SIG-M5 (cell line): ENCODE data around the gene PRDX3.
A peak's percentile ranks its signal among the peaks of the same experiment; 100 is the strongest.
"Not testable (repeated sequence)": the region's sequence is repeated elsewhere in the genome, so short reads cannot be mapped to it uniquely, and the experiment has no call there.

Experiments
- DNase-seq: peaks from one replicate; lab custom pipeline; 2025; lab: John Stamatoyannopoulos, UW

The PRDX3 gene

DNA sequence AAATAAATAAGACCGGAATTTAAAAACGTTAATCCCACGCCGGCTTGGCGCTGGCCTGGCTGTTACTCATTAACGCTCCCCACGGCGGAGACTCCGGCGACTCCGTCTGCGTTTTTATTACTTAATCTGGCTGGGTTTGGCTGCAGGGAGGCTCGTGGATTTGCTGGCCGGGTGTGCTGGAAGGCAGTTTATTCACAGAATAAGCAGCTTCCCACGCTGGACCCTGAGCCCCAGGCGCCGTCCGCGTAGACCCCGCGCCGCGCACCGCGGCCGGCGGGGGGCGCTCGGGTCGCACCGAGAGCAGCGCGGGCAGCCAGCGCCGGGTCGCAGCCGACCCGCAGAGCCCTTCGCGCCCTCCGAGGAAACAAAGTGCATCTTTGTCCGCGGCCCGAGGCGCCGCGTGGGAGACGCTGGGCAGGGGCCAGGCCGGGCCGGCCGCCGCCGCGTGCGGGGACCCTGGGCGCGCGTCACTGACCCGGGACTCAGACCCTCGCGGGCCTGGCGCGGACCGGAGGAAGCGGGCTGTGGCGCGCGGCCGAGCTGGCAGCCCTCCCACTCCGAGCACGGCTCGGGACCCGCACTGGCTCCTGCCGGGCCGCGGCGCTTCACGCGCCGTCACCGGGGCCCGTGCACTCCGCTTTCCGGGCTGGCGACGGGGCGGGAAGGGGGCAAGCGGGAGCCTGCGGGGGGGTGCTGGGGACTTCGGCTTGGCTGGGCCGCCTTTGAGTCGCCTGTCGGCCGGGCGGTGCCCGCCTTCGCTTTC, 28.2 kb upstream of the PRDX3 start:
- no peak for DNase-seq

DNA sequence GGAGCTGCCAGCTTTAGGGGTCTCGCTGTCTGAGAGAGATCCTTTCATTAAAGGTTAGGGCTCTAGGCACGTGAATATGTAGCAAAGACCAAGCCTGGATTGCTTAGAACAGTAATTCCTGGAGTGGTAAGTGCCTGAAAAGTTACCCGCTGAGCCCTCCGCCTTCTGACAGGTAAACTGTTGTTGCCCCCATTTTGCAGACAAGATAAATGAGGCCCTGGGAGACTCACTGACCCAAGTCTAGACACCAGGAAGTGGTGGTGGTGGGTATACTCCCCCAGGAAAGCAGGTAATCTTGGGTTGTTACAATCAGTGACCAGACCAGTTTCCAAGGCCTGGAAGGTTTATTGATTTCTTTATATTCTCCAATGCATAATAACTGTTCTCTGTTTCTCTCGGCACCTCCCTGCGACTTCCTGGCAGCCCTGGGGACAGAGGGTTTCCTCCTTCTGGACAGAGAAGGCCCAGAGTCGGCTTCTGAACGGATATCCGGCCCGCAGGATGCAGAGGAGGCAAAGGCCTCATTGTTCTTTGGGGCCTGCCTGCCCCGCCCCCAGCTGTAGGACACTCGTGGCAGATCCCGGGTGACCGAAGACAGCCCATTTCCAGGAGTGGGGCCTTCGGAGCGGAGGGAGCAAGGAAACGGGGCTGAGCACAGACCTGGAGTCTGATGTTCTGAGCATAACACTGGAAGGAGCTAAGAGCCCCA, 27.4 kb upstream of the PRDX3 start:
- DNase-seq = no peak

DNA sequence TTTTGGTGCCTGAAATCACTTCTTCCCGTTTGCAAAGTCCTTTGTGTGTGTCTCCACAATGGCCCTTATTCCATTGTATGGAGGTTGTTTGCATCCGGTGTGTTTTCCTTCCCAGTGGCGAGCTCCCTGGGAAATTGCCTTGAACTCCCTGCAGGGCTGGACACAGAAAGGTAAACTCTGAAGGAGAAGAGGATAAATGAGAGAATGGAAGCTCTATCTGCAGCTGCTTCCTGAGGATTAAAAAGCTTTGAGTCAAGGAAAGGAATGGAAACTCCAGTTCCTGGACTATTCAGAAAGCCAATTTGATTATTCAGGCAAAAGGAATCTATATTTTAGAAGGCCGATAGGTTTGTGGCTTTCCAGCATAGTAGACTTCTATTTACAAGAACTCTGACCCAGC, 24.4 kb upstream of the PRDX3 start:
- no peak for DNase-seq

DNA sequence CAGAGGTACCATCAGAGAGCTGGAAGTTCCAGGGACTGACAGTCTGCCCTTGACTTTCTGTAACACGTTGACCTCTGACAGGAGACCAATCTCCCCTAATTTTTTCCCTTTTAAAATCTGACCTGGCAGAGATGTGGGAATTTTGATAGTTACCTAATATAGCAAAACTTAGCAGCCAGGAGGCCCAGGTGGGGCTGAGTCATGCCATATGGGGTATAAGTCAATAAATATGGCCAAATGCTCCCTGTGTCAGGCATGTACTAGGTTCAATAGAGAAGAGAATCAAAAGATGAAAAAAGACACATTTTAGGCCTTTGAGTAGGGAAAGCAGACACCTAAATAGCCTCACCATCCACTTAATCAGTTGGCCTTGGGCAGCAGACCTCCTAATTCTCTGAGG, 22.6 kb upstream of the PRDX3 start:
- no peak for DNase-seq

DNA sequence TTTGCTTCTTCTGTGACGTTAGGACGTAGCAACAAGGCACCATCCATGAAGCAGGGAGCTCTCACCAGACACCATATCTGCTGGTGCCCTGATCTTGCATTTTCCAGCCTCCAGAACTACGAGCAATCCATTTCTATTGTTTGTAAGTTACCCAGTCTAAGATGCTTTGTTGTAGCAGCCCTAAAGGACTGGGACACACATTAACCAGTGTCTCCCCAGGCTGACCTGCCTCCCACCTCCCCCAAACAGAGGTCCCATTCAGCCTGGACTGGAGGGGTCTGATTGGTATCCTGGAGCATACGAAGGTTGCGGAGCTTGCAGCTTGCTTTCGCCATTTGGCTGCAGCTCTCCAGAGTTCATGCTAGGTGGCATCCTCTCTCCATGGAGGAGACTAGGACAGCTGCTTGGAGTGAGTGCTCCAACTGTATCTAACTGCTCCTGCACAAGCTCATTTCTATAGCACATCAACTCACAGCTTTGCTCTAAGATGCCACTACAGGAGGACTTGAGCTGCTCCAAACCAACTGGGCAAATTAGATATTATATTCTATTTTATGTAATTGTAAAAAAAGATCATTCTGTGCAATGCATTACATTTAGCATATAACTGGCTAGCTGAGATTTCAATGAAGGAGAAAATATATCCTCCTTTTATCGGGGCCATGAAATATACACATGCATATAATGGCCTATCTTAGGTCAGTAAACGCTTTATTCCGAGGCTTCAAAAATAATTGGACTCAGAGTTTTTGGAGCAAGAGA, 20.8 kb upstream of the PRDX3 start:
- no peak for DNase-seq

DNA sequence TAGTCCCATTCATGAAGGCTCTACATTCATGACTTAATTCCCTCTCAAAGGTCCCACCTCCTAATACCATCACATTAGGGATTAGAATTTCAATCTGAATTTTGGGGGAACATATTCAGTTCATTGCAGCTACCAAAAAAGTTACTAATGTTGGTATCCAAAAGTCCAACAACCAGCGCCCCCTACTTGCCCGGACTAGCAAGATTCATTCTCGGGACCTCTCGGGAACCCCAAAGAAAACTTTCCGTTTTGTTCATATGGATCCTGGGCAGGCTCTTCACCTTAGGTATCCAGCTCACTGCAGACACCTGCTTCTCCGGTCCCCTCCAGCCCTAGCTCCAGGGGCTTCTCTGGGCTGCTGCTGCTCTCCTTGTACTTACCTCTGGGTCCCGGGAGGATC, 19.8 kb upstream of the PRDX3 start:
- no peak for DNase-seq

DNA sequence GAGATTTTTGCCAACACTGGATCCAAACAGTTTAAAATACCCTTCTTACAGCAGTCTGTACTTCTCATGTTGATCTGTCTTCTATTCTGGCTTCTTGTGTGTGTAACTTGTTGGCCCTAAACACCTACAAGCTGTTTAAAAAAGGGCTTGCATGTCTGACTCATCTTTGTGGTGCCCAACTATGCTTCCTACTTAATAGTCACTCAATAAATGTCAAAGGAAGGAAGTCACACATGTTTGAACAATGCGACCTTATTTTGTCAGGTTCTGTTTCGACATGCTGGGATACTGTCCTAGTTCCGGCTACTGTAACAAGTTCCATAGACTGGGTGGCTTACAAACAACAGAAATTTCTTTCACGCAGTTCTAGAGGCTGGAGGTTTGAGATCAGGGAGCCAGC, 19.3 kb upstream of the PRDX3 start:
- DNase-seq = no peak

DNA sequence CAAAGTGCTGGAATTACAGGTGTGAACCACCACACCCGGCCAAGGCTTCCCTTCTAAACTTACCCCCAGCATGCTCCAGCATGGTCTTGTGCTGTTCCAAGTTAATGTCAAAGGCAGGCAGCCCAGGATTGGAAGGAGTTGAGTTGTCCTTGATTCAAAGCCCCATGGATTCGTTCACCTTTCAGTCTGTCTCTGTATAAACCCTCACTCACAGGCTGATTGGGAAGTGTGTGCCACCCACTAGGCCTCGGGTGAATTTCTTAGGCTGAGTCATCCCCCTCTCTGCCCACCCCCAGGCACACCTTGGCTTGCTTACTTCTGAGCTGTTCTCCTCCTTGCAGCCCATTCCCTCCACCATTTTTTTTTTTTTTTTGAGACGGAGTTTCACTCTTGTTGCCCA, 13.3 kb upstream of the PRDX3 start:
- no peak for DNase-seq

DNA sequence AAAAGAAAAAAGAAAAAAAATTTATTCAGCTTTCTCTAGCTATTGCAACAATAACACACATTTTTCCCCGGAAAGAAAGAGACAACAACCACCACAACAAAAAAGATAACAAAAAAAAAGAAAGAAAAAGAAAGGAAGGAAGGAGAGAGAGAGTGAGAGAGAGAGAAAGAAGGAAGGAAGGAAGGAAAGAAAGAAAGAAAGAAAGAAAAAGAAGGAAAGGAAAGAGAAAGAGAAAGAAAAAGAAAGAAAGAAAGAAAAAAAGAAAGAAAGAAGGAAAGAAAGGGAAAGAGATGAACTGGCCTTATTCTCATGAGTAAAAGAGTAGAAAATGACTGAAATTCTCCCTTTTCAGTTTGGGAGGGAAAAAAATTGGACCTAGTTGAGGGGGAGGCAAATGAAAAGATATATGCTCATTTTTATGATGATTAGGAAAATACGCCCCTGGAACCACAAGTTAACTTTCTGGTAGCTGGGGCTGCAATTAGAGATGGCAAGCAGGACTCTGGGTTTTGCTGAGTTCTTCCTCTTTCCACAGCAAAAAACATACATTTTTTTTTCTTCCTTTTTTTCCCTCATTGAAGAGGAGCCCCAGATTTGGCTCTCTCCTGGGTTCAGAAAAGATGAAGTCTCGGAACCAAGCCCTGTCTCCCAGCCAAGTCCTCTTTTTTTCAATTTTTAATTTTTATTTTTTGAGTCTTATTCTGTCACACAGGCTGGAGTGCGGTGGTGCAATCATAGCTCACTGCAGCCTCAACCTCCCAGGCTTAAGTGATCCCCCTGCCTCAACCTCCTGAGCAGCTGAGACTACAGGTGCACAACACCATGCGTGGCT, 12.6 kb upstream of the PRDX3 start:
- no peak for DNase-seq

DNA sequence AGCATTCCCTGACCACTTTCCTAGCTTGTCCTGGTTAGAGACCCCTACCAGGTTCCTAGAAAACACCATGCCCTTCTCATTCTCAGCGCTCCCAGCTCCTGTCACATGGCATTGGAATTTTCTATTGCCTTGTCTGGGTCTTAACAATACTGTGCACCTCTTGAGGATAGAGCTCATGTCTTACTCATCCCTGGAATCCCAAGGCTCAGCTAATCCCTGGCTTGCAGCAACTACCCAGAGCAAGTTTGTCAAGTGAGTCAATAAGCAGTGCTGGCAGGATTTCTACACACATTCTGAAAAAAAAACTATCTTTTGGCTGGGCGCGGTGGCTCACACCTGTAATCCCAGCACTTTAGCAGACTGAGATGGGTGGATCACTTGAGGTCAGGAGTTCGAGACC, 11.7 kb upstream of the PRDX3 start:
- DNase-seq = no peak

DNA sequence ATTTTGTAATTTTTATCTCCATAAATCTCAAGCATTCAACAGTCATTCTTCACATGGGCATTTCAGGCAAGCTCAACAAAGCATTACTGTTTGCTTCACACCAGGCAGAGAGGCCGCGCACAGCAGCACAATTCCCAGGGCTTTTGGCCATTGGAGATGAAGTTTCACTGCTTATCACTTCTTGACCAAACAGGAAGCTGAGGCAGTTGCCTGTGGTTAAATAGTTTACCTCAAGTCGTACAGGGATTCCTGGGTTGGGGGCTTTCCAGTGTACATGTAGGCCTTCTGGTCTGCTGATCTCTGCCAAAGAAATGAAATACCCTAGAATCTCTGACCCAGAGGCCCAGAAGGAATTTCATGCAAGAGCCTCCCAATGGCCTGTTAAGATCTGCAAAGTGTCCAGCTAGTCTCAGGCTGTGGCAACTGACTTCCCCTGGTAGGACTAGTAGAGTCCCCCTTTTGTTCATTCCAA, 11.2 kb upstream of the PRDX3 start:
- no peak for DNase-seq

DNA sequence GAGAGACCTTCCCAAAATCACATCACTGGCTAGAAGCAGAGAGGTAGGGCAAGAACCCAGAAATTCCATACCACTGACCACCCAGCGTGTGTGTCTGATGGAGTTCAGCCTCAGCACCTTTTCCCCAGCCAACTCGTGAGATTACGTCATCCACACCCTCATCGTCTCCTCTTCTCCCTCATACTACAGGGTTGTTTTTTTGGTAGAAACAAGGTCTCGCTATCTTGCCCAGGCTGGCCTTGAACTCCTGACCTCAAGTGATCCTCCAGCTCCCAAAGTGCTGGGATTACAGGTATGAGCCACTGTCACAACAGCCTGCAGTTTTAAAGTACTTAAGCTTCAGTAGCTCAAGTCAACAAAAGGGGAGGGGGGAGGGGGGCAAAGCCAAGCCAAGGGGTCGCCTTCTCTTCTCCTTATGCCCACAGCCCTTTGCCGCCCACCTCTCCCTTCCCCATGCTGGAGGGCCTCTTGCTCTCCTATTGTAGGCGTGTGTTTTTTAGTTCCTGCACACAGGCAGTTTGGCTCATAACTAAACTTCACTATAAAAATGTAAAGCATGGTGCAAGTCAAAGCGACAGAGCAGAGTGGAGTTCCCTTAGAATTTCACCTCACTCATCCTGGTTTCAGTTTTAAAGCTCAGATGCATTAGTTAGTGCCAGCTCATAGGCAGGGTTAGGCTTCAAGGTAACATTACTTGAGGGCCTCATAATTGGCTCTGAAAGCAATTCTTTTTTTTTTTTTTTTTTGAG, 5.2 kb upstream of the PRDX3 start:
- DNase-seq = no peak

DNA sequence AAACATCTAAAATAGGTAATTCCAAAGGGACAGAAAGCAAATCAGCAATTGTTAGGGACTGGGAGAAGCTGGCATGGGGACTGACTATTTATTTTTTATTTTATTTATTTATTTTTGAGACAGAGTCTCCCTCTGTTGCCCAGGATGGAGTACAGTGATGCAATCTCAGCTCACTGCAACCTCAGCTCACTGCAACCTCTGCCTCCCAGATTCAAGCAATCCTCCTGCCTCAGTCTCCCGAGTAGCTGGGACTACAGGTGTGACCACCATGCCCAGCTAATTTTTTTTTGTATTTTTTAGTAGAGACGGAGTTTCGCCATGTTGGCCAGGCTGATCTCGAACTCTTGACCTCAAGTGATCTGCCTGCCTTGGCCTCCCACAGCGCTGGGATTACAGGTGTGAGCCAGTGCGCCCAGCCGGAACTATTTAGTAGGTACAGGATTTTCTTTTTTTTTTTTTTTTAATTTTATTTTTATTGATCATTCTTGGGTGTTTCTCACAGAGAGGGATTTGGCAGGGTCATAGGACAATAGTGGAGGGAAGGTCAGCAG, 2.3 kb upstream of the PRDX3 start:
- DNase-seq = not testable (repeated sequence)

DNA sequence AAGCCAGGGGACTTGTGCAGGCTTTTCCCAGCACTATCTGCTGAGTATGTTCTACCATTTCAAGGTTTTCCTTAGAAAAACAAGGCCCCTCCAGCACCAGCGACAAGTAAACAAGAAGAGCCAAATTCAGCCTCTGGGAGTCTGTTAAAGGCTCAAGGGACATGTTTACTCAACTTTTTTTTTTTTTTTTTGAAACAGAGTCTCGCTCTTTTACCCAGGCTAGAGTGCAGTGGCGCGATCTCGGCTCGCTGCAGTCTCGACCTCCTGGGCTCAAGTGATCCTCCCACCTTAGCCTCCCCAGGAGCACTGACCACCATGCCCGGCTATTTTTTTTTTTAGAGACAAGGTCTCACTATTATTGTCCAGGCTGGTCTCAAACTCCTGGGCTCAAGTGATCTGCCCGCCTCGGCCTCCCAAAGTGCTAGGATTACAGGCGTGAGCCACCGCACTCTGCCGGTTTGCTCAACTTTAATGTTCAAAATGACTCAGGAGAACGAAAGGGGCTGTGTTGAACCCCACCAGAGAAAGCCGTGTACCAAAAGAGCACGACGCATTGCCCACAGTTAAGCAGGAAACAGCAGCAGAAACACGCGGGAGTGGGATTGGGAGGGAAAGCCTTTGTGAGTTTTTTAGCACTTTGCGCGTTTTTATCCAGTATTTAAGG, 772 bp downstream of the PRDX3 start:
- DNase-seq = no peak

DNA sequence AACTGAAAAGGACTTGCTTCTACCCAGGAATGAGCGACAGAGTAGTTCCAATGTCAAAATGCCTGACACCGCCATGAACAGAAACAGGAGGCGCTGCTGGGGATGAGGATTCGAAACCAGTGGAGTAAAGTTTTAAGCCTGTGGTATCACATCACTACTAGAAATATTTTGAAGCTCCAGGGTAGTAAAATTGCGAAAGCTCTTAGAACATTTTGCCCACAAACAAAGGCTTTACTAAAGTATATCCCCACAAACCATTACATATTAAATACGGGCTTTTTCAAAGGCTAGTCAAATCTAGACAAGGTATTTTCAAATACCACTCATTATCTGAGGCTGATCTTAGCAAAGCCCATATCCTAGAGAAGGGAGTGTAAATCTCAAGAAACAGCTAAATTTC, 2.4 kb downstream of the PRDX3 start:
- DNase-seq = peak; percentile 47

DNA sequence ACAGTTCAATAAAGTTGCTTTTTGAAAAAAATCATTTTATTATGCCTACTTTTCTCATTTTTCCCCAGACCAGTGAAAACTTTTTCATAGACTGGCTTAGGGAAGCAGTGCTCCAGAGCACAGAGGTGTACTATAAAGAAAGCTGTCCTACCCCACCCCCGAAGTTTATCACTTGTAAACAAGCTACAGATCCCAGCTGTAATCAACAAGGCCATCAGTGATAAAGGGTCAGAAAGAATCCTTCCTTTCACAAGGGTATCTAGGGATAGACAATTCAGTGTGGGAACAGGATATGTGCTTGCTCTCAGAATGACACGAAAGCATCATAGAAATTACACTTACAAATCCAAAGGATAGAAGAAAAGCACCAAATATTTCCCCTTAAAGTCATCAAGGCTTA, 4.5 kb downstream of the PRDX3 start:
- no peak for DNase-seq

DNA sequence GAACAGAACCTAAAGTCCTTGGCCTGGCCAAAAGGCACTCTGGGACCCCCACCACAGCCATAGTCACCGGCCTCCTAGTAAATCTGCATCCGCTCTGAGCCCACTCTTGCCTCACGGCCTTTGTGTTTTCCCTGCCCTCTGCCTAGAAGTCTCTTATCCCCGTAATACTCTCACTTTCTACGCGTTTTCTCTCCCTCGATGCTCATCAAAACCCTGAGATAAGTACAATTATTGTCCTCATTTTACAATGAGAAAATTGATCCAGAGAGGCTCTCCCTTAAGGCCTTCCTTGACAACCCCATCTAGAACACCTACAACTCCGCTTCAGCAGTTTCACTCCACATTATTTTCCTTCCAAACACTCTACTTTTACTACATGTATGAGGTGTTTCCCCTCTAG, 11.6 kb downstream of the PRDX3 start:
- no peak for DNase-seq

DNA sequence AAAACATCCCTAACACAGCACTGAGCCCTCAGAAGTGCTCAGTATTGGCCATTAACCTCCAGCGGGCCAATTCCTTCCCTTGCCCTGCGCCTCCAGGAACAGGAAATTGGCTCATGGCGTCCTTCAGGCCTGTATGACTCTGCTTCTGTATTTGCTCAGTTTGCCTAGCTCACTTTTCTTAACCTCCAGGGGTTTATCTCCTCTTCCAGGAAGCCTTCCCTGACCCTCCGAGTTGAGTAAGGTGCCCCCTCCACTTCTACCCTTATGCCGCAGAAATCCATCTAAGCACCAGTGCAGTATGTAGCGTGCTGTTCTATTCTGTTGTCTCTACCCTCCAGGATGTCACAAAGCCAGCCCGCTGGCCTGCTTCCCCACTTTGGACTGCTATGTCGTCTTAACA, 12.0 kb downstream of the PRDX3 start:
- DNase-seq = no peak

DNA sequence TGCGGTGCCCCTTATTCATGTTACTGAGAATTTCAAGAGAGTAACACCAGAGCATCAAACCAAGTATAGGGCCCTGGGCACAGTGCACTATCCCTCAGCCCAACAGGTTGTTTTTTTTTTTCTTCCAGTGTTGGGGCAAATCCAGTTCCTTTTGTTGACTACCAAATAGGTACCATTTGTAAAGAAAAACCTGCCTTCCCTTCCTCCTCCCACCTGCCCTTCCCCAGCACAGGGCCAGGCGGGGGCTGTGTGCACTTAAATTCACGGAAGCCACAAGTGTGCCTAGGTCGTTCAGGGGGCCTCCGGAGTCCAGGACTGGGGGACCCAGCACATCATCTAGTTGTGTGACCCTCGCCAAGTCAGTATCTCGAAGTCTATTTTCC, 12.5 kb downstream of the PRDX3 start:
- no peak for DNase-seq
